Measurements from ENCODE around the gene KATNAL1. TPM values are rescaled to one million over a fixed set of nuclear protein-coding genes. Genes with fewer than 3 reads are reported as not detected.

The KATNAL1 gene
- total RNA-seq, 2 donors from 2014 or later: 13.7 to 19.1 TPM

- H3K4me1 ChIP-seq (ENCODE audit: control insufficient read depth in 1 of 2, low read depth in 2 of 2): peaks cover 0 to 6% of the 10 kb centered on the region in 2 donors
- H3K27ac ChIP-seq: no peak overlapping the region
- no peaks in the 10 kb centered on the region for H3K27me3 ChIP-seq (replicated peaks; ENCODE audit: insufficient read depth)
- no peak for ATAC-seq (ENCODE audit: insufficient number of reproducible peaks, low FRiP score, low read depth)
- no peaks in the 10 kb centered on the region for H3K36me3 ChIP-seq
- TF ChIP-seq CTCF (IDR thresholded peaks at IDR 0.05): no peak
- H3K9me3 ChIP-seq: no peaks in the 10 kb centered on the region
- no peak for DNase-seq (ENCODE audit: low spot score)
- no peak overlapping the region for H3K4me3 ChIP-seq
Measured at GRCh38 chr13:30321256-30321655, 13.9 kb upstream of the KATNAL1 start.

- Histone ChIP-seq H3K4me3 (no peak overlapping the region), H3K4me1 (ENCODE audit: control insufficient read depth in 1 of 2, low read depth in 2 of 2) (peaks cover 0 to 6% of the 10 kb centered on the region in 2 donors), H3K36me3 (no peaks in the 10 kb centered on the region), H3K9me3 (no peaks in the 10 kb centered on the region), H3K27ac (no peak overlapping the region), H3K27me3 (replicated peaks; ENCODE audit: insufficient read depth) (no peaks in the 10 kb centered on the region)
- DNase-seq (ENCODE audit: low spot score): no peak
- no peak for ATAC-seq (ENCODE audit: insufficient number of reproducible peaks, low FRiP score, low read depth)
- TF ChIP-seq CTCF (IDR thresholded peaks at IDR 0.05): no peak
Measured at GRCh38 chr13:30319655-30320054, 12.3 kb upstream of the KATNAL1 start.

- no peak for TF ChIP-seq CTCF (IDR thresholded peaks at IDR 0.05)
- DNase-seq (ENCODE audit: low spot score) (no peak), ATAC-seq (ENCODE audit: insufficient number of reproducible peaks, low FRiP score, low read depth) (no peak)
- no peak overlapping the region for H3K27ac ChIP-seq
- no peaks in the 10 kb centered on the region for H3K27me3 ChIP-seq (replicated peaks; ENCODE audit: insufficient read depth)
- H3K9me3 ChIP-seq: no peaks in the 10 kb centered on the region
- no peak overlapping the region for H3K4me3 ChIP-seq
- H3K4me1 ChIP-seq (ENCODE audit: control insufficient read depth in 1 of 2, low read depth in 2 of 2): peaks cover 0 to 6% of the 10 kb centered on the region in 2 donors
- no peaks in the 10 kb centered on the region for H3K36me3 ChIP-seq
Measured at GRCh38 chr13:30319130-30319529, 11.8 kb upstream of the KATNAL1 start.

- no peak for ATAC-seq (ENCODE audit: insufficient number of reproducible peaks, low FRiP score, low read depth)
- Histone ChIP-seq H3K36me3 (no peaks in the 10 kb centered on the region), H3K9me3 (no peaks in the 10 kb centered on the region), H3K27me3 (replicated peaks; ENCODE audit: insufficient read depth) (no peaks in the 10 kb centered on the region), H3K27ac (no peak overlapping the region), H3K4me3 (no peak overlapping the region), H3K4me1 (ENCODE audit: control insufficient read depth in 1 of 2, low read depth in 2 of 2) (peaks cover 3 to 12% of the 10 kb centered on the region in 2 donors)
- DNase-seq (ENCODE audit: low spot score): no peak
- TF ChIP-seq CTCF (IDR thresholded peaks at IDR 0.05): no peak
Measured at GRCh38 chr13:30318026-30318425, 10.7 kb upstream of the KATNAL1 start.

- Histone ChIP-seq H3K27me3 (replicated peaks; ENCODE audit: insufficient read depth) (no peaks in the 10 kb centered on the region), H3K4me3 (no peak overlapping the region), H3K4me1 (ENCODE audit: control insufficient read depth in 1 of 2, low read depth in 2 of 2) (peaks cover 3 to 24% of the 10 kb centered on the region in 2 donors), H3K36me3 (no peaks in the 10 kb centered on the region), H3K9me3 (no peaks in the 10 kb centered on the region), H3K27ac (no peak overlapping the region)
- TF ChIP-seq CTCF (IDR thresholded peaks at IDR 0.05): no peak
- ATAC-seq (ENCODE audit: insufficient number of reproducible peaks, low FRiP score, low read depth) (no peak), DNase-seq (ENCODE audit: low spot score) (no peak)
Measured at GRCh38 chr13:30314562-30314961, 7.2 kb upstream of the KATNAL1 start.

Measured in thoracic aorta (tissue), 2 donors.